ENCODE data around the gene VSTM5.

GRCh38 chr11:93814966-93815633 is 35.3 kb downstream of the VSTM5 start:
- TF ChIP-seq, protein P1, sequence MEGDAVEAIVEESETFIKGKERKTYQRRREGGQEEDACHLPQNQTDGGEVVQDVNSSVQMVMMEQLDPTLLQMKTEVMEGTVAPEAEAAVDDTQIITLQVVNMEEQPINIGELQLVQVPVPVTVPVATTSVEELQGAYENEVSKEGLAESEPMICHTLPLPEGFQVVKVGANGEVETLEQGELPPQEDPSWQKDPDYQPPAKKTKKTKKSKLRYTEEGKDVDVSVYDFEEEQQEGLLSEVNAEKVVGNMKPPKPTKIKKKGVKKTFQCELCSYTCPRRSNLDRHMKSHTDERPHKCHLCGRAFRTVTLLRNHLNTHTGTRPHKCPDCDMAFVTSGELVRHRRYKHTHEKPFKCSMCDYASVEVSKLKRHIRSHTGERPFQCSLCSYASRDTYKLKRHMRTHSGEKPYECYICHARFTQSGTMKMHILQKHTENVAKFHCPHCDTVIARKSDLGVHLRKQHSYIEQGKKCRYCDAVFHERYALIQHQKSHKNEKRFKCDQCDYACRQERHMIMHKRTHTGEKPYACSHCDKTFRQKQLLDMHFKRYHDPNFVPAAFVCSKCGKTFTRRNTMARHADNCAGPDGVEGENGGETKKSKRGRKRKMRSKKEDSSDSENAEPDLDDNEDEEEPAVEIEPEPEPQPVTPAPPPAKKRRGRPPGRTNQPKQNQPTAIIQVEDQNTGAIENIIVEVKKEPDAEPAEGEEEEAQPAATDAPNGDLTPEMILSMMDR (IDR thresholded peaks at IDR 0.05 in 2 of 3, conservative IDR thresholded peaks at IDR 0.05 in 1 of 3; ENCODE audit: borderline replicate concordance in 1 of 3, insufficient read depth in 1 of 3, low read depth in 2 of 3, low read length in 2 of 3), result no peak
- no peak for TF ChIP-seq EZH2 (IDR thresholded peaks at IDR 0.05)
- no peak for TF ChIP-seq POLR2A (IDR thresholded peaks at IDR 0.05; ENCODE audit: borderline replicate concordance, extremely low read depth, insufficient read depth, insufficient read length)
- no peak for TF ChIP-seq EZH2phosphoT487 (IDR thresholded peaks at IDR 0.05; ENCODE audit: borderline replicate concordance)
- TF ChIP-seq, protein P2, sequence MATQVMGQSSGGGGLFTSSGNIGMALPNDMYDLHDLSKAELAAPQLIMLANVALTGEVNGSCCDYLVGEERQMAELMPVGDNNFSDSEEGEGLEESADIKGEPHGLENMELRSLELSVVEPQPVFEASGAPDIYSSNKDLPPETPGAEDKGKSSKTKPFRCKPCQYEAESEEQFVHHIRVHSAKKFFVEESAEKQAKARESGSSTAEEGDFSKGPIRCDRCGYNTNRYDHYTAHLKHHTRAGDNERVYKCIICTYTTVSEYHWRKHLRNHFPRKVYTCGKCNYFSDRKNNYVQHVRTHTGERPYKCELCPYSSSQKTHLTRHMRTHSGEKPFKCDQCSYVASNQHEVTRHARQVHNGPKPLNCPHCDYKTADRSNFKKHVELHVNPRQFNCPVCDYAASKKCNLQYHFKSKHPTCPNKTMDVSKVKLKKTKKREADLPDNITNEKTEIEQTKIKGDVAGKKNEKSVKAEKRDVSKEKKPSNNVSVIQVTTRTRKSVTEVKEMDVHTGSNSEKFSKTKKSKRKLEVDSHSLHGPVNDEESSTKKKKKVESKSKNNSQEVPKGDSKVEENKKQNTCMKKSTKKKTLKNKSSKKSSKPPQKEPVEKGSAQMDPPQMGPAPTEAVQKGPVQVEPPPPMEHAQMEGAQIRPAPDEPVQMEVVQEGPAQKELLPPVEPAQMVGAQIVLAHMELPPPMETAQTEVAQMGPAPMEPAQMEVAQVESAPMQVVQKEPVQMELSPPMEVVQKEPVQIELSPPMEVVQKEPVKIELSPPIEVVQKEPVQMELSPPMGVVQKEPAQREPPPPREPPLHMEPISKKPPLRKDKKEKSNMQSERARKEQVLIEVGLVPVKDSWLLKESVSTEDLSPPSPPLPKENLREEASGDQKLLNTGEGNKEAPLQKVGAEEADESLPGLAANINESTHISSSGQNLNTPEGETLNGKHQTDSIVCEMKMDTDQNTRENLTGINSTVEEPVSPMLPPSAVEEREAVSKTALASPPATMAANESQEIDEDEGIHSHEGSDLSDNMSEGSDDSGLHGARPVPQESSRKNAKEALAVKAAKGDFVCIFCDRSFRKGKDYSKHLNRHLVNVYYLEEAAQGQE (IDR thresholded peaks at IDR 0.05; ENCODE audit: low read depth), result no peak
- no peak for TF ChIP-seq ATF3 (IDR thresholded peaks at IDR 0.05)
- no peak for TF ChIP-seq RAD21 (IDR thresholded peaks at IDR 0.05; ENCODE audit: low read depth)
- TF ChIP-seq POLR2AphosphoS5 (IDR thresholded peaks at IDR 0.05; ENCODE audit: low read depth, low read length), result no peak
- no peak for TF ChIP-seq YY1 (IDR thresholded peaks at IDR 0.05; ENCODE audit: extremely low read depth, insufficient replicate concordance, low read depth, low read length)

All from HCT116 (cell line).